ENCODE results near the gene LRBA.

The LRBA gene

GRCh38 chr4:150261571-150261970, 753.5 kb downstream of the LRBA start:
- no peak overlapping the region for H3K4me3 ChIP-seq (ENCODE audit: low read depth, low read length)
- no peak for DNase-seq (ENCODE audit: low read depth)
- no peak for TF ChIP-seq CTCF (IDR thresholded peaks at IDR 0.05; ENCODE audit: insufficient read depth, low read depth, low read length, missing control alignments)

GRCh38 chr4:150259861-150260567, 755.1 kb downstream of the LRBA start:
- TF ChIP-seq CTCF (IDR thresholded peaks at IDR 0.05; ENCODE audit: insufficient read depth, low read depth, low read length, missing control alignments), result no peak
- DNase-seq (ENCODE audit: low read depth), result no peak
- H3K4me3 ChIP-seq (ENCODE audit: low read depth, low read length), result no peak overlapping the region

- H3K4me3 ChIP-seq (ENCODE audit: low read depth, low read length), result no peak overlapping the region
- no peak for DNase-seq (ENCODE audit: low read depth)
- no peak for TF ChIP-seq CTCF (IDR thresholded peaks at IDR 0.05; ENCODE audit: insufficient read depth, low read depth, low read length, missing control alignments)
Measured at GRCh38 chr4:150258569-150258968, 756.5 kb downstream of the LRBA start.

GRCh38 chr4:150256841-150257730, 758.0 kb downstream of the LRBA start:
- no peak overlapping the region for H3K4me3 ChIP-seq (ENCODE audit: low read depth, low read length)
- no peak for DNase-seq (ENCODE audit: low read depth)
- no peak for TF ChIP-seq CTCF (IDR thresholded peaks at IDR 0.05; ENCODE audit: insufficient read depth, low read depth, low read length, missing control alignments)

- no peak for DNase-seq (ENCODE audit: low read depth)
- H3K4me3 ChIP-seq (ENCODE audit: low read depth, low read length), result no peak overlapping the region
- no peak for TF ChIP-seq CTCF (IDR thresholded peaks at IDR 0.05; ENCODE audit: insufficient read depth, low read depth, low read length, missing control alignments)
Measured at GRCh38 chr4:150256225-150256620, 758.9 kb downstream of the LRBA start.

GRCh38 chr4:150255610-150256224, 759.4 kb downstream of the LRBA start:
- DNase-seq (ENCODE audit: low read depth), result no peak
- no peak overlapping the region for H3K4me3 ChIP-seq (ENCODE audit: low read depth, low read length)
- no peak for TF ChIP-seq CTCF (IDR thresholded peaks at IDR 0.05; ENCODE audit: insufficient read depth, low read depth, low read length, missing control alignments)

Measured in GM12865 (cell line).